ENCODE data around the gene TES. TPM values are rescaled to one million over a fixed set of nuclear protein-coding genes. Genes with fewer than 3 reads are reported as not detected.

Gene TES
- total RNA-seq, 1 donor from 2014 or later = 82.8 TPM

DNA sequence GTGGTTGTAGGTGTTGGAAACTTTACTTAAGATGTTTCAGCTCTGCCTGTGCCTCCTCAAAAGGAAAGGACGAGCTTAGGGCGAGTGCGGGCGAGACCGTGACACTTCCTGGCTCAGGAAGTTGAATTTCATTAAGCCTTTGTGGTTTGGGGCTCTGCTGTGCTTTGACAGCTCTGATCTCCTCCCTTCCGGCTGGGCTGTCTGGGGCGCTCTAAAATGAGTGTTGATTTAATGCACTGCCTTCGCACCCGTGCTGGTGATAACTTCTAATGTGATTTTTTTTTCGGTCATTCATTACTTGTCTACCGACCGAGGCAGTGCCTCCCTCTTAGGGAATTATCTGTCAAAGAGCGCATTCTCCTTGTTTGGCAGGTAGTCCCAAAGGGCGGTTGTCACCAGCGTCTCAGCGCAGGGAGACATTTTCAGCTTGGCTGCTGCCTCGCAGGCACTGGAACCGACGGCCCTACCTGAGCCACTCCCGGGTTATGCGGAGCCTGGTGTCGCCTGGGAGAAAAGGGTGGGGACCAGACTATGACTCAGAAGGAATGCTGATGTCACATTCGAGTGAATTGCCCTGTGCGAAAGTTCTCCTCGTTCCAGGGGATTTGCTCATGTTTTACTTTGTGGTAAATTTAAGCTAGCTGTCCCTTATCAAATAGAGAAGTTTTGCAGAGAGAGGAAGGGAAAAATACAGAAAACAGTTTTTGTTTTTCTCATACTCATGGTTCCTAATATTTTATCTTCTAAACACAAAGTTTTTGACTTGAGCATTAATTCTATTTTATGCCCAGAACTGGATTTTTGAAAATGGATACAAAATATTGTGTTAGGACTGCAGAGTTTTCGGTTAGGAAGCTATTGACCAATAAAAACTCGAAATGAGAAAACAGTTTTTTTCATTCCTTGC, 920 bp downstream of the TES start:
- ChIA-PET CTCF (interaction anchor here (0.8 to 3.3 kb wide), 12 partner anchors 10 to 77 kb away, joined by 3 to 9 read pairs (median 4); no protein-coding TSS in a partner anchor), POLR2A (interaction anchor here (0.7 to 2.9 kb wide), 17 partner anchors 8 to 380 kb away, joined by 3 to 34 read pairs (median 5); no protein-coding TSS in a partner anchor)
- H3K4me3 Mint-ChIP-seq = peak overlapping the region; percentile 98
- peaks cover 28% of the 10 kb centered on the region for H3K36me3 Mint-ChIP-seq (ENCODE audit: low read depth)
- peak overlapping the region; percentile 96 for H3K27ac Mint-ChIP-seq
- H3K9me3 Mint-ChIP-seq = no peaks in the 10 kb centered on the region
- peaks cover 52% of the 10 kb centered on the region for H3K4me1 Mint-ChIP-seq
- TF ChIP-seq, protein P1, sequence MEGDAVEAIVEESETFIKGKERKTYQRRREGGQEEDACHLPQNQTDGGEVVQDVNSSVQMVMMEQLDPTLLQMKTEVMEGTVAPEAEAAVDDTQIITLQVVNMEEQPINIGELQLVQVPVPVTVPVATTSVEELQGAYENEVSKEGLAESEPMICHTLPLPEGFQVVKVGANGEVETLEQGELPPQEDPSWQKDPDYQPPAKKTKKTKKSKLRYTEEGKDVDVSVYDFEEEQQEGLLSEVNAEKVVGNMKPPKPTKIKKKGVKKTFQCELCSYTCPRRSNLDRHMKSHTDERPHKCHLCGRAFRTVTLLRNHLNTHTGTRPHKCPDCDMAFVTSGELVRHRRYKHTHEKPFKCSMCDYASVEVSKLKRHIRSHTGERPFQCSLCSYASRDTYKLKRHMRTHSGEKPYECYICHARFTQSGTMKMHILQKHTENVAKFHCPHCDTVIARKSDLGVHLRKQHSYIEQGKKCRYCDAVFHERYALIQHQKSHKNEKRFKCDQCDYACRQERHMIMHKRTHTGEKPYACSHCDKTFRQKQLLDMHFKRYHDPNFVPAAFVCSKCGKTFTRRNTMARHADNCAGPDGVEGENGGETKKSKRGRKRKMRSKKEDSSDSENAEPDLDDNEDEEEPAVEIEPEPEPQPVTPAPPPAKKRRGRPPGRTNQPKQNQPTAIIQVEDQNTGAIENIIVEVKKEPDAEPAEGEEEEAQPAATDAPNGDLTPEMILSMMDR (IDR thresholded peaks at IDR 0.05) = no peak
- DNase-seq (peak; percentile 52), ATAC-seq (ENCODE audit: low read depth) (peak; percentile 71)
- intact Hi-C loops (cut with micrococcal nuclease) = loop anchor here (1.0 to 5.0 kb wide), 9 partner anchors 8 to 1289 kb away; partner anchors contain the start of genes CAPZA2 and MDFIC
- H3K27me3 Mint-ChIP-seq = no peaks in the 10 kb centered on the region

DNA sequence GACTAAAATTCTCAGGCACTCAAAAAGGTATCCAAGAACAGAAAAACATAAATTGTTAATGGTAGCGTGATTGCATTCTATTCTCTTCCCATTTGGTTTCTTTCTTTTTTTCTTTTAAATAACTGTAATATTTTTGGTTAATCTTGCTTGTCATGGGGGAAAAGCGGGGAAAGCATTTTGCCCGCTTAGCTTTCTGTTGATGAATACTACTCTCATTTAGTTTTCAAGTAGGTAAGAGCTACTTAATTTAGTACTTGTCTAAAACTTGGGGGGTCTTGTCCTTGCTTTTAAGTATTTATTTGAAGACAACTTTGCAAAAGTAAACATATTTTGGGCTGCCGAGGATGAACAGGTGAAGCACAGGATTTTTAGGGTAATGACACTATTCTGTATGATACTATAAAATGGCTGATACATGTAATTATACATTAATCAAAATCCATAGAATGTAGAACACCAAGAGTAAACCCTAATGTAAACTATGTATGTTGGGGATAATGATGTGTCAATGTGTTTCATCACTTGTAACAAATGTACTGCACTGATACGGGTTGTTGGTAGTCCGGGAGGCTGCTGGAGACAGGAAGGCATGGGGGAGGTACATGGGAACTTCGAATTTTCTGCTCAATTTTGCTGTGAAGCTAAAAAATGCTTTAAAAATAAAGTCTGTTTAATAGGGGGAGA, 1.7 kb downstream of the TES start:
- no peaks in the 10 kb centered on the region for H3K27me3 Mint-ChIP-seq
- peak overlapping the region; percentile 96 for H3K27ac Mint-ChIP-seq
- H3K9me3 Mint-ChIP-seq = no peaks in the 10 kb centered on the region
- peak overlapping the region; percentile 98 for H3K4me3 Mint-ChIP-seq
- POLR2A ChIA-PET = interaction anchor here (0.7 to 2.9 kb wide), 8 partner anchors 8 to 62 kb away, joined by 3 to 34 read pairs (median 10); no protein-coding TSS in a partner anchor
- H3K4me1 Mint-ChIP-seq = peaks cover 55% of the 10 kb centered on the region
- TF ChIP-seq, protein P1 (IDR thresholded peaks at IDR 0.05) = no peak
- peaks cover 28% of the 10 kb centered on the region for H3K36me3 Mint-ChIP-seq (ENCODE audit: low read depth)
- intact Hi-C loops (cut with micrococcal nuclease) = loop anchor here (1.0 to 5.0 kb wide), 9 partner anchors 7 to 1290 kb away; partner anchors contain the start of genes CAPZA2 and MDFIC
- DNase-seq (no peak), ATAC-seq (ENCODE audit: low read depth) (no peak)
- CTCF ChIA-PET = interaction anchor here (0.8 to 3.3 kb wide), 7 partner anchors 9 to 78 kb away, joined by 3 to 9 read pairs (median 4); no protein-coding TSS in a partner anchor

DNA sequence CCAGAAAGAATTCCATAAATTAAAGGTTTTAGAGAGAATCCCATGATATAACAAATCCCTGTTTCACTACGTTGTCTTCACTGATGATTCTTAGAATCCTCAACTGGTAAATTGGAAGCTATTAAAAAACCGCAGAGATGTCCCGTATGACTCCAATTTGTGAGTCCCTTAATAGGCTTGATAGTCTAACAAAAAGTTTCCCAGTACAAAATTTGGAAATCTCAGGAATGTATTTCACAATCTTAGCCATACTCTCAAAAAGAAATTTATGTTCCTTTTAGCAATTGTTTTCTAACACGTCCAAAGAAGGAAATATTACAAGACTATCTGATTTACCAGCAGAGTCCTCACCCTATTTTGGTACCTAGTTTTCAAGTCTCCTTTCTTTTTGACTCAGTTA, 2.5 kb downstream of the TES start:
- intact Hi-C loops (cut with micrococcal nuclease) = loop anchor here (5.0 kb wide), 1 partner anchor 1291 kb away; the partner anchor contains the start of gene MDFIC
- Mint-ChIP-seq H3K9me3 (no peaks in the 10 kb centered on the region), H3K27ac (peak overlapping the region; percentile 96), H3K4me3 (peak overlapping the region; percentile 98), H3K36me3 (ENCODE audit: low read depth) (peaks cover 28% of the 10 kb centered on the region), H3K4me1 (peaks cover 59% of the 10 kb centered on the region), H3K27me3 (no peaks in the 10 kb centered on the region)
- ChIA-PET POLR2A (no interaction called here), CTCF (interaction anchor here (1.0 to 3.3 kb wide), 3 partner anchors 19 to 32 kb away, joined by 4 to 9 read pairs (median 4); no protein-coding TSS in a partner anchor)
- ATAC-seq (ENCODE audit: low read depth) (no peak), DNase-seq (no peak)
- TF ChIP-seq, protein P1 (IDR thresholded peaks at IDR 0.05) = no peak

DNA sequence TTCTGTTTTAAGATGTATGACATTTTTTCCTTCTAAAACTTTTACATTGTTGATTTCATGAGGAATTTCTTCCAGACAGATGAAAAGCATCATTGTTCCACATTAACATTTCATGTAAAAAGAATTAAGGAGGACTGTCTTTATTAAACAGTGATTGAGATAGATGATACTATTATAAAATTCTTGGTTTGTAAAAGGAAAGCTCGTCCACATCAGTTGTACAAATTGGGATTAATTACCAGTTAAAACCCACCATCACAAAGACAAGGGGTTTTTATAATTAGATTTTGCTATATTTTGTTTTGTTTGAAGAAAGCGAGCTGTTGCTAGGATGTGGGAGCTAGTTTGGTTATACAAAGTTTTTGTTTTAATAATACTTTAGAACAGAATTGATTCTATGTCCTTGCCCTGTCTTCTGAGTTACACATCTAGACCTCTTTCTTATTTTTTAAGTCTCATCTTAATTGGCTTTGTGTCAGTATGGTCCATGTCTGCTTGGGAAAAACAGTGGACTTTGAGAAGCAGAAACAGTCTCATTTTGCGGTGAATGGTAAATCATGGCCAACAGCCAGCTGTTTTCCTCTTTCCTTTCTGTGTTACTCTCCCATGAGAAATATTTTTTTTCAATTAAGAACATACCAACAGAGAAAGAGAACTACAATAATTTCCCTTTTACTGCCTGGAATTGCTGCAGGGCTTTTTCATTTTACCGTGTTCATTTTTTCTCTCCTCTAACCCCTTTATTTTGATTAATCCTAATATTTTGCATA, 3.2 kb downstream of the TES start:
- ChIA-PET POLR2A (interaction anchor here (0.9 kb wide), 1 partner anchor 25 kb away, joined by 3 read pairs; no protein-coding TSS in a partner anchor), CTCF (interaction anchor here (1.0 to 3.3 kb wide), 2 partner anchors 18 to 33 kb away, joined by 4 to 9 read pairs; no protein-coding TSS in a partner anchor)
- Mint-ChIP-seq H3K27me3 (no peaks in the 10 kb centered on the region), H3K4me1 (peaks cover 65% of the 10 kb centered on the region), H3K36me3 (ENCODE audit: low read depth) (peaks cover 28% of the 10 kb centered on the region), H3K27ac (peak overlapping the region; percentile 96), H3K4me3 (peak overlapping the region; percentile 98), H3K9me3 (no peaks in the 10 kb centered on the region)
- intact Hi-C loops (cut with micrococcal nuclease) = loop anchor here (5.0 kb wide), 1 partner anchor 1291 kb away; the partner anchor contains the start of gene MDFIC
- DNase-seq (no peak), ATAC-seq (ENCODE audit: low read depth) (no peak)
- TF ChIP-seq, protein P1 (IDR thresholded peaks at IDR 0.05) = no peak
